Effector CD4-positive, alpha-beta T cell (primary cell): ENCODE data around the gene IRF7.

Experiments used
- DNase-seq: peaks from one replicate; pipeline ENCODE4 v3.0.0-alpha.2; 2020

The IRF7 gene

GRCh38 chr11:563066-563811 is 52.5 kb downstream of the IRF7 start:
- no peak for DNase-seq
